ENCODE data around the gene RHEBL1.

Gene RHEBL1

GRCh38 chr12:49060237-49061156 is 9.3 kb downstream of the RHEBL1 start, which contains the start of gene KMT2D (continued):
- TF ChIP-seq ZNF514 (tag by site-specific recombination; IDR thresholded peaks at IDR 0.05) (0 out of 2 replicates have a peak, but pooled peaks have one; percentile 87), ZNF792 (tag by site-specific recombination; IDR thresholded peaks at IDR 0.05) (peak; percentile 87; the same call in 1 of the 2 replicates), TRIM28 (IDR thresholded peaks at IDR 0.05; ENCODE audit: borderline replicate concordance, low read length) (peak; percentile 83), ZNF76 (tag by site-specific recombination; IDR thresholded peaks at IDR 0.05; ENCODE audit: borderline replicate concordance, low read depth) (peak; percentile 94), KLF9 (tag by site-specific recombination; IDR thresholded peaks at IDR 0.05; ENCODE audit: low read depth) (peak; percentile 86; the same call in 1 of the 2 replicates), ZNF146 (tag by site-specific recombination; IDR thresholded peaks at IDR 0.05) (peak; percentile 96), ZNF354C (tag by site-specific recombination; IDR thresholded peaks at IDR 0.05; ENCODE audit: borderline replicate concordance, low read depth) (no peak), ELK4 (IDR thresholded peaks at IDR 0.05; ENCODE audit: borderline replicate concordance, low read depth, low read length) (no peak), ZNF776 (tag by site-specific recombination; IDR thresholded peaks at IDR 0.05; ENCODE audit: borderline replicate concordance) (no peak), KLF8 (tag by site-specific recombination; IDR thresholded peaks at IDR 0.05) (peak; percentile 99), OVOL3 (tag by site-specific recombination; IDR thresholded peaks at IDR 0.05) (peak; percentile 85), MZF1 (tag by site-specific recombination; IDR thresholded peaks at IDR 0.05; ENCODE audit: borderline replicate concordance) (no peak), ZNF843 (tag by site-specific recombination; IDR thresholded peaks at IDR 0.05) (peak; percentile 85), SP3 (tag by site-specific recombination; IDR thresholded peaks at IDR 0.05) (peak; percentile 98), ZNF654 (tag by site-specific recombination; IDR thresholded peaks at IDR 0.05; ENCODE audit: low read depth) (no peak), SALL2 (tag by site-specific recombination; IDR thresholded peaks at IDR 0.05; ENCODE audit: borderline replicate concordance) (peak; percentile 97), REST (tag by site-specific recombination; IDR thresholded peaks at IDR 0.05) (peak; percentile 72), ZBTB7A (tag by site-specific recombination; IDR thresholded peaks at IDR 0.05; ENCODE audit: low read depth) (peak; percentile 100), ZNF112 (tag by site-specific recombination; IDR thresholded peaks at IDR 0.05) (no peak), ZNF248 (tag by site-specific recombination; IDR thresholded peaks at IDR 0.05) (no peak), BCL6B (tag by site-specific recombination; IDR thresholded peaks at IDR 0.05) (no peak), GLI4 (tag by site-specific recombination; IDR thresholded peaks at IDR 0.05) (peak; percentile 99), ZNF16 (tag by site-specific recombination; IDR thresholded peaks at IDR 0.05; ENCODE audit: low read depth) (no peak), ZNF239 (tag by site-specific recombination; IDR thresholded peaks at IDR 0.05) (peak; percentile 54; the same call in 1 of the 2 replicates), ZNF148 (tag by site-specific recombination; IDR thresholded peaks at IDR 0.05; ENCODE audit: borderline replicate concordance) (peak; percentile 94), ZNF121 (tag by site-specific recombination; IDR thresholded peaks at IDR 0.05) (peak; percentile 64; the same call in 1 of the 2 replicates), ZNF530 (tag by site-specific recombination; IDR thresholded peaks at IDR 0.05; ENCODE audit: low read depth) (no peak), ZFP3 (tag by site-specific recombination; IDR thresholded peaks at IDR 0.05; ENCODE audit: low read depth) (no peak), ZNF549 (tag by site-specific recombination; IDR thresholded peaks at IDR 0.05) (no peak), YY2 (tag by site-specific recombination; IDR thresholded peaks at IDR 0.05) (peak; percentile 96; the same call in 1 of the 2 replicates)
